HL-60 (cell line): ENCODE data around the gene PGLYRP4.

ENCODE experiments used
- DNase-seq, 2 experiments: peaks; one replicate each; pipeline ENCODE4 v3.0.0-alpha.2; 2010 to 2020; ENCODE audit warnings: low read depth in 1 of 2, low spot score in 1 of 2
- H3K27ac ChIP-seq: fragments of 250-450 bp; sonication (Bioruptor Pico); replicated peaks from 2 replicates; pipeline ENCODE4 v1.5.1; 2020; ENCODE audit warnings: mild to moderate bottlenecking, moderate library complexity
- H3K27me3 ChIP-seq: fragments of 250-450 bp; sonication (Bioruptor Pico); 2 replicates; pipeline ENCODE4 v1.5.1; 2021; ENCODE audit warnings: mild to moderate bottlenecking, moderate library complexity; ENCODE audit not compliant: insufficient read depth, poor library complexity, severe bottlenecking
- H3K4me3 ChIP-seq: replicated peaks from 2 replicates; pipeline ENCODE4 v1.5.1; 2011; ENCODE audit warnings: mild to moderate bottlenecking, control low read depth, low read length; ENCODE audit not compliant: insufficient read depth
- GABPA ChIP-seq: IDR thresholded peaks from 2 replicates; pipeline ENCODE4 v1.6.1; 2012; ENCODE audit warnings: low read depth
- POLR2AphosphoS5 ChIP-seq: IDR thresholded peaks from 2 replicates; pipeline ENCODE4 v1.6.1; 2012; ENCODE audit warnings: low read depth
- REST ChIP-seq: IDR thresholded peaks from 2 replicates; pipeline ENCODE4 v1.6.1; 2012; ENCODE audit warnings: low read depth; ENCODE audit not compliant: insufficient replicate concordance
- SPI1 ChIP-seq: IDR thresholded peaks from 2 replicates; pipeline ENCODE4 v1.6.1; 2012; ENCODE audit warnings: low read depth, mild to moderate bottlenecking, borderline replicate concordance
- TF ChIP-seq, protein P1 (sequence below): IDR thresholded peaks from one replicate; pipeline ENCODE4 v1.5.1; 2011; ENCODE audit warnings: low read length, control low read depth, inconsistent platforms; ENCODE audit not compliant: insufficient read depth

The PGLYRP4 gene

GRCh38 chr1:153312570-153313186, 36.0 kb downstream of the PGLYRP4 start, which contains the start of gene PGLYRP3:
PGLYRP3 (minus strand) TSS chr1:153312952; CDS start chr1:153310665, 2,287 bp downstream.
- TF ChIP-seq POLR2AphosphoS5 = no peak
- DNase-seq = no peak
- H3K27ac ChIP-seq = no peak within 1 kb of the TSS
- no peaks in the 10 kb centered on the region for H3K27me3 ChIP-seq
- no peak within 1 kb of the TSS for H3K4me3 ChIP-seq

GRCh38 chr1:153310526-153310925, 38.1 kb downstream of the PGLYRP4 start:
- TF ChIP-seq POLR2AphosphoS5 (no peak), GABPA (no peak), REST (no peak), SPI1 (no peak)
- TF ChIP-seq, protein P1, sequence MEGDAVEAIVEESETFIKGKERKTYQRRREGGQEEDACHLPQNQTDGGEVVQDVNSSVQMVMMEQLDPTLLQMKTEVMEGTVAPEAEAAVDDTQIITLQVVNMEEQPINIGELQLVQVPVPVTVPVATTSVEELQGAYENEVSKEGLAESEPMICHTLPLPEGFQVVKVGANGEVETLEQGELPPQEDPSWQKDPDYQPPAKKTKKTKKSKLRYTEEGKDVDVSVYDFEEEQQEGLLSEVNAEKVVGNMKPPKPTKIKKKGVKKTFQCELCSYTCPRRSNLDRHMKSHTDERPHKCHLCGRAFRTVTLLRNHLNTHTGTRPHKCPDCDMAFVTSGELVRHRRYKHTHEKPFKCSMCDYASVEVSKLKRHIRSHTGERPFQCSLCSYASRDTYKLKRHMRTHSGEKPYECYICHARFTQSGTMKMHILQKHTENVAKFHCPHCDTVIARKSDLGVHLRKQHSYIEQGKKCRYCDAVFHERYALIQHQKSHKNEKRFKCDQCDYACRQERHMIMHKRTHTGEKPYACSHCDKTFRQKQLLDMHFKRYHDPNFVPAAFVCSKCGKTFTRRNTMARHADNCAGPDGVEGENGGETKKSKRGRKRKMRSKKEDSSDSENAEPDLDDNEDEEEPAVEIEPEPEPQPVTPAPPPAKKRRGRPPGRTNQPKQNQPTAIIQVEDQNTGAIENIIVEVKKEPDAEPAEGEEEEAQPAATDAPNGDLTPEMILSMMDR = no peak

GRCh38 chr1:153309441-153309840, 39.2 kb downstream of the PGLYRP4 start:
- TF ChIP-seq REST = no peak
- no peak for TF ChIP-seq POLR2AphosphoS5
- TF ChIP-seq, protein P1 = no peak
- no peak for TF ChIP-seq SPI1
- TF ChIP-seq GABPA = no peak
- no peak for DNase-seq
- Histone ChIP-seq H3K4me3 (no peak overlapping the region), H3K27me3 (peaks cover 7% of the 10 kb centered on the region), H3K27ac (no peak overlapping the region)

More at GRCh38 chr1:153310526-153310925, 38.1 kb downstream of the PGLYRP4 start:
- Histone ChIP-seq H3K4me3 (no peak overlapping the region), H3K27ac (no peak overlapping the region), H3K27me3 (peaks cover 3% of the 10 kb centered on the region)
- DNase-seq = no peak

GRCh38 chr1:153308540-153308939, 40.1 kb downstream of the PGLYRP4 start:
- Histone ChIP-seq H3K4me3 (no peak overlapping the region), H3K27me3 (peaks cover 7% of the 10 kb centered on the region), H3K27ac (no peak overlapping the region)
- DNase-seq = no peak
- TF ChIP-seq GABPA = no peak
- no peak for TF ChIP-seq SPI1
- no peak for TF ChIP-seq REST
- no peak for TF ChIP-seq POLR2AphosphoS5
- TF ChIP-seq, protein P1 = no peak
